Measurements from ENCODE around the gene ACADVL.
A peak's percentile ranks its signal among the peaks of the same experiment; 100 is the strongest.
"Not testable (repeated sequence)": the region's sequence is repeated elsewhere in the genome, so short reads cannot be mapped to it uniquely, and the experiment has no call there.

ACADVL gene

GRCh38 chr17:7219812-7220592 is at the start of gene ACADVL, which contains the start of gene DLG4:
Gene ACADVL (plus strand): TSS chr17:7219938. CDS start chr17:7219985, 47 bp downstream.
Gene DLG4 (minus strand): TSS chr17:7219836.
- H3K4me3 ChIP-seq (ENCODE audit: low read depth, low read length) = peak within 1 kb of the TSS; percentile 91

GRCh38 chr17:7172522-7173191 is 47.1 kb upstream of the ACADVL start:
- H3K4me3 ChIP-seq (ENCODE audit: low read depth, low read length) = not testable (repeated sequence)

GRCh38 chr17:7173687-7174602 is 45.8 kb upstream of the ACADVL start:
- H3K4me3 ChIP-seq (ENCODE audit: low read depth, low read length) = no peak overlapping the region

GRCh38 chr17:7174603-7175326 is 45.0 kb upstream of the ACADVL start:
- no peak overlapping the region for H3K4me3 ChIP-seq (ENCODE audit: low read depth, low read length)

GRCh38 chr17:7175330-7175733 is 44.4 kb upstream of the ACADVL start:
- H3K4me3 ChIP-seq (ENCODE audit: low read depth, low read length) = no peak overlapping the region

- no peak overlapping the region for H3K4me3 ChIP-seq (ENCODE audit: low read depth, low read length)
Observed at GRCh38 chr17:7176107-7176840, 43.5 kb upstream of the ACADVL start.

- H3K4me3 ChIP-seq (ENCODE audit: low read depth, low read length) = peak overlapping the region; percentile 61
Observed at GRCh38 chr17:7176841-7177190, 42.9 kb upstream of the ACADVL start.

GRCh38 chr17:7177191-7177953 is 42.4 kb upstream of the ACADVL start:
- H3K4me3 ChIP-seq (ENCODE audit: low read depth, low read length) = peak overlapping the region; percentile 61

- H3K4me3 ChIP-seq (ENCODE audit: low read depth, low read length) = peak overlapping the region; percentile 61
Observed at GRCh38 chr17:7177954-7178477, 41.7 kb upstream of the ACADVL start.

GRCh38 chr17:7178973-7179316 is 40.8 kb upstream of the ACADVL start:
- no peak overlapping the region for H3K4me3 ChIP-seq (ENCODE audit: low read depth, low read length)

- peak within 1 kb of the TSS; percentile 61 for H3K4me3 ChIP-seq (ENCODE audit: low read depth, low read length)
Observed at GRCh38 chr17:7179317-7180254, 40.2 kb upstream of the ACADVL start, which contains the start of gene ASGR1. Gene ASGR1 (minus strand): TSS chr17:7179370. CDS start chr17:7178563, 807 bp downstream.

- not testable (repeated sequence) for H3K4me3 ChIP-seq (ENCODE audit: low read depth, low read length)
Observed at GRCh38 chr17:7182101-7182500, 37.6 kb upstream of the ACADVL start.

GRCh38 chr17:7183433-7184090 is 36.2 kb upstream of the ACADVL start:
- no peak overlapping the region for H3K4me3 ChIP-seq (ENCODE audit: low read depth, low read length)

- no peak overlapping the region for H3K4me3 ChIP-seq (ENCODE audit: low read depth, low read length)
Observed at GRCh38 chr17:7184091-7184488, 35.6 kb upstream of the ACADVL start.

- no peak overlapping the region for H3K4me3 ChIP-seq (ENCODE audit: low read depth, low read length)
Observed at GRCh38 chr17:7184647-7185046, 35.1 kb upstream of the ACADVL start.

- H3K4me3 ChIP-seq (ENCODE audit: low read depth, low read length) = no peak overlapping the region
Observed at GRCh38 chr17:7186241-7186640, 33.5 kb upstream of the ACADVL start.

GRCh38 chr17:7190276-7190917 is 29.3 kb upstream of the ACADVL start:
- no peak overlapping the region for H3K4me3 ChIP-seq (ENCODE audit: low read depth, low read length)
